Endometrium (tissue), 2 donors: ENCODE results near the gene DMTF1.
A peak's percentile ranks its signal among the peaks of the same experiment; 100 is the strongest.

Experiments used
- FAIRE-seq: peaks from 2 replicates; lab custom pipeline; 2012; peaks lifted over from hg19 to GRCh38; lab: Jason Lieb, UNC
- donor health status: control.
- donor health status: control.

DMTF1 gene

DNA sequence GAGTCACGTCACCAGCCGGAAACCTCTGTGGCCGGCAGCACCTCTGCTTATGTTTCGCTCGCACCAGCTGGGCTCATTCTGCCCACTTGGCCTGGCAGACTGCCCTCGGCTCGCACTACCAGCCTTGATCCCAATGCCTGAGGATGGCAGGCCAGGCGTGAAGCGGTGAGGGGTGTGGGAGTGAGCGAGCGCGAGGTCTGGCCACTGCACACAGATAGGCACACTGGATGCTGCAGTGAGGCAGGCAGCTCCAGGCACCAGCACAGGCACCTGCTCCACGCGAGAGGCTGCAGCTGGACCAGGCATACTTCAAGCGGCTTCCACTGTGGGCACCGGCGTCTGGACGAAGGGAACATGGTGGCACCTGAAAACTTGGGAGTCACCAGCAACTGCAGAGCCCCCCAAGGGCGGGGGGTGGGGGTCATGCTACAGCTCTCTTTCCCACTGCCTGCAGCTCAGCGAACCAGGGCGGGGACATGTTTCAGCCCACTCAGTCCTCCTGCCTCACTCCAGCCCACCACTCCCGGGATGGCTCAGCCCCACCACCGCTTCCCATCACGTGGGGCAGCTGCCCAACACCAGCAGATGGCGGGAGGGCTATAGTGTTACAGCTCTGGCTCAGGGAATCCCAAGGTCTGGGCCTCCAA lies 5.4 kb upstream of the DMTF1 start:
- no peak for FAIRE-seq

DNA sequence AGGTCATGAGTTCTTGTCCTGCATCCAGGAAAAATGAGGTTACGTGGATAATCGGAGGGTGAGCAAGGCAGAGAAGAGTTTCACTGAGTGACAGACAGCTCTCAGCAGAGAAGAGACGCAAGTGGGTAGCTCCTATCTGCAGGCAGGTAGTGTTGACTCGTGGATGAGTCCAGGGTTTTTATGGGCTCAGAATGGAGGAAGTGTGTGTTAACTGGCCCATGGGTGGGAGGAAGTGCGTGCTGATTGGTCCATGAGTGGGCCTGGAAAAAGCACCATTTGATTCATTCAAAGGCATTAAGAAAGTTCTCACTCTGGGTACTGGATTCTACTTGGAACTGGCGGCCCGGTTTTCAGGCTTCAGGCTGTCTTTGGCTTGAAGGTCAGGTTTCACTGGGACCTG lies 4.8 kb upstream of the DMTF1 start:
- FAIRE-seq: no peak

DNA sequence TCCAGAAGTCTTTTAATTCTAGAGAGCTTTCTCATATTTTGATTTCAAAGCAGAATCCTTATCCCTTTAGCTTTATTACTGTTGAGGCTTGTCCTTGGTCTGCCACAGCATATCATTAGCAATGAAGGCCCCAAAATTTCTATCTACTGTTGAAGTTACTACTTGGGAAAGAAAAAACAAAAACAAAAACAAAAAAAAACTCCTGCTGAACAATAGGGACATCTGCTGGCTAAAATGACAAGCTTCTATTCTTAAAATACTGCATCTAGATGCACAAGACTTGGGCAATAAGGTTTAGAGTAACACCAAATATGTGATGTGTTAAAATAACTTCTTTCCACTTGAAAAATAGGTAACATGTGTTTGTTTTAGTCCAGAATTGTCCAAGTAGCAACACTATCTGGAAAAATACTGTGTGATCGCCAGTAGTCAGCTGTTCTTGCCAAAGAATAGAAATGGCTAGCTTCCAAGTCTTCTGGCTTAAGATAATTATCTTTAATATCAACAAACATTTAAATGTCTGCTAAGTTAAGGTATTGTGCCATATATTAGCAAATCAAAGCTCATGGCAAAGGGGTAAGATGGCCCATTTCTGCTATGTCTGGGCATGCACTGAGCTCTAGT lies 3.8 kb upstream of the DMTF1 start:
- FAIRE-seq: peak; percentile 73

DNA sequence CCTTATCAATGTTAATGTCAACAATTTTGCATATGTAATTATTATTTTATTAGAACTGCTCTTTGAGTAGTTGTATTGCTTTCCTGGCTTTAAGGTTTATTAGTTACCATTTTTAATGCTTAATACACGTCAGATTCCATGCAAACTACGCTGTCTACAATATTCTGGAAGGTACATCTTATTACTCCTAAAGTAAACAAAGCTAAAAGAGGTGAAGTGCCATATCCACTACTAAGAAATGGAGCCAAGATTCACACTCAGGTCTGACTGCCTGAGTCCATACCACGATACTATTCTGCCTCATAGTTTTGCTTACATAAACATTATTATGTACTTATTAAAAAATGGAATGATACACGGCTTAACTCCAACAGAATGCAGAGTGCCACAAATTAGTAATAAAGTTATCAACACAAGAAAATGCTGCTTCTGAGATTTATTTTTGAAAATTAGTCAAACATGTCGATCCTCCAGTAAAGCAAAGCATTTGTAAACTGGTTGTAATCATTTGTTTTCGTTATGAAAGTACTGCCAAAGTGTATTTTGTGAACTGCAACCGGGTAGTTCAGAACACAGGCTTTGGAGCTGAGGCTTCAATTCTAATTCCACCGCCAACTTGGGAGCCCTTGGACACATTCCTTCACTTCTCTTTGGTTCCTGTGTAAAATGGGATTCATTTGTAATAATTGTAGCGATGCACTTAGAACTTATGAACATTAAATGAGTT lies 1.1 kb upstream of the DMTF1 start:
- no peak for FAIRE-seq

DNA sequence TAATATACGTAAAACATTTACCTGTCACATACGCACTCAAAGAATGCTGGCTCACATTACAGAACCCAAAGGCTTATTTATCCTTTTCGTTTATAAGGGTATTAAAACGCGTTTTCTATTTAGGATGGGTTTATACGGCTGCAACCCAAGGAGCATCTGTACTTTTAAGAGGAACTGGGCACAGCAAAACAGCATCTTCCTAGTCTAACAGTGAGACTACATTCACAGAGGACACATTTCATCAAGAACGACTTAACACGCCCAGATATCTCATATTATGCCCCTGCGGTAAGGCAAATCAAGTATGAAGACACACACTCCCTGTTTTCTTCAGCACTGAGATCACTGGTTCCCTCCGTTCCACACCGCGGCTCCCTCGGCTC lies 533 bp upstream of the DMTF1 start:
- no peak for FAIRE-seq

DNA sequence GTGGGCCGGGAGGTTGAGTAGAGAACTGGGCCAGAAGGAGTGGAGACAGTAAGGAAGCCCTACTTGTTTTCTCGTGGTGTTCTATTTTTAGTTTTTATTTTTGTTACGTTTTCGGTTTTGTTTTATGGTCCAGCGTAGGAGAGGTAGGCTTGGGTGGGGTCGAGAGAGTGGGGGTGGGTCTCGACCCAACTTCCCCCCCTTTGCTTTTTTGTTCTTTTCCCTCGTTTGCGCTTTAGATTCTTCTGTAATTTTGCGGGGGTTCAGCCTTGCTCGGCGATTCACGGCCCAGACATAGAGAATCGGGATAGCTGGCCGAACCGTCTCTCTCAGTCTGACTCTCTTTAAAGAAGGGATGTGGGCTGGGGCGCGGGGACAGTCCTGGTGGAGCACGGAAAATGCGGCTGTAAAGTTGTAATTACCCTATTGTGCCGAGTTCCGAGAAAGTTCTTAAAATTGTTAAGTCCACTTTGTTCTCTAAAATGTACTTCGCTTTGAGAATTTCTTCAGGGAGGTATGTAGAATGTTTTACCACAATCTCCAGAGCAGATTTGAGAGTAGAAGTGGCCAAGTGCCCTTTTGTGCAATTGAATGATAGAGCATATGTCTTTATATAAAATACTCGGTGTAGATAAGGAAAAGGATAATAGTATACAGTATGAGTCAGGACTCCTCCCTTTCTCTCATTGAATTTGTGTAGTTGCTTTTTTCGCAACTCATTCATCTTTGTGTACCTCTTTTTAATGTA lies 816 bp downstream of the DMTF1 start:
- FAIRE-seq: no peak

DNA sequence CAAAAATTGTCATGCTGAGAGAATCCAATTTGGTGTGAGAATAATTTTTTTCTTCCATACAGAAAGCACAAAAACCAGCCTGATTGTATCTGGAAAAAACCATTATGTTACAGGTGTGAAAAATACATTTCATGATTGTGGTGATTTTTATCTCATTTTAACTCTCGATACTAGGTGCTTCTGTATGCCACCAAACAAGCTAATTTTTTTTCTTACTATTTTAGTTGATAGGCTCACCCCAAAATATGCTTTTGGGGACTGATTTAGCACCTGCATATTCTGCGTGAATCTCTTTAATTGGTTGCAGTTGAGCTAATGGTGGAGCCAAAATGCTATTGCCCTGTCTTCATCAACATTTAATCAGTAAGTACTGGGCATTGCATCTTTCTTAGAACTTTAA lies 1.9 kb downstream of the DMTF1 start:
- FAIRE-seq: no peak

DNA sequence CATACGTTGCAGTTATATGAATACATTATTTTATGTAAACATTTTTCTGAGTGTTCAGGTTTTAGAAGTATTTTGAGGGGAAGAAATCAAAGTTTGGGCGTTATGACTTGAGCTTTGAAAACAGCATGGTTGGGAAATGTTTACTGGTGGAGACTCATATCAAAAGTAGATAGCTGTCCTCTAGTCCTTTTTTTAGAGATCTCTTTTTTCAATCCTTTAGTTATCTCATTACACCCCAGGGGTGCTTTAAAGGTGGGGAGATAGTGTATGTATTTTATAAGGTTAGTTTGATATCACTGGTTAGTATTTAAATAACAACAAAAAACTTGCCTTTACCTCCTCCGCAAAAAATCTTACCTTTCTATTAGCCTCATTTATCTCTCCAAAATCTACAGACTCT lies 2.3 kb downstream of the DMTF1 start:
- no peak for FAIRE-seq

DNA sequence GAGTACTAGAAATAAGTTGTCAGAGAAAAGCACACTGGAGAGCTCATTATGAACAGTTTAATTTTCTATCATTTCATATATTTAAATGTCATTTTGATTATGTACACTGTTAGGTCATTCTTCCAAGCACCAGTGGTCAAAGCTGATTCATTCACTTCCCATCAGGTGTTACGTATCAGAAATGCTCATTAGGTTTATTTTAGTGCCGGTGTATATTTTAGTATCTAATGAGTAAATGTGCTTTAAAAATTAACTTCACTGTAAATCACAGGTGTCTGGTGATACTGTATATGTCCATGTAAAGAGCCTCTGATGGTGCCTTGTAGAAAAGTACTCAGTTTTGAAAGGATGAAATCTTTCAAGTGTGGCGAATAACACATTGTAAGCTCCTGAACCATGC lies 3.5 kb downstream of the DMTF1 start:
- no peak for FAIRE-seq

DNA sequence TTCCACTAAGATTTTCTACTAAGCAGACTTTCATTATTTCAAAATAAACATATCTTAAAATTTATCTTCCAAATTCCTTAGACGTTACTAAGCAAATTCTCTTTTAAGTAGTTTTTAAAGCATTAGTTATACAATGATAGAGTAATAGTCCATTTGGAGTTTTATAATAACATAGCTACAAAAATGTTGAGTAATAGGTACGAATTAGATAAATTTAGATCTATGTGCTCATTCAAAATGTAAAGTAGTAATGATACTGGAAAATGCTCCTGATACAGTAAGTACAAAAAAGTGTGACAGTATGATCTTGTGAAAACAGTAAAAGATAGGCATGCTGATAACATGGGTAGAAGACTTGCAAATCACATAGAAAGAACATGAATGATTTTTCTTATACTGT lies 4.5 kb downstream of the DMTF1 start:
- FAIRE-seq: no peak

DNA sequence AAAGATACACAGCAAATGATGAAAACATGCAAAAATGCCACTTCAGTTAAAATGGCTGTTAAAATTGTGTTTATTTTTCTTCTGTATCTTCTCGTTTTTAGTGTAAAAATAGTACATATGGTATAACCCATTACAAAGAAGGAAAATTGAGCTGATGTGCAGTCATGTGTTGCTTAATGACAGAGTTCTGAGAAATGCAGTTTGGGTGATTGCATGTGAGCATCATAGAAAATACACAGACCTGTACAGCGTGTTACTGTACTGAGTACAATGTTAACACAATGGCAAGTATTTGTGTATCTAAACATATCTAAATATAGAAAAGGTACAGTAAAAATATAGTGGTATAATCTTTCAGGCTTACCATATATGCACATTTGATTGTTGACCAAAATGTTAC lies 7.3 kb downstream of the DMTF1 start:
- no peak for FAIRE-seq

DNA sequence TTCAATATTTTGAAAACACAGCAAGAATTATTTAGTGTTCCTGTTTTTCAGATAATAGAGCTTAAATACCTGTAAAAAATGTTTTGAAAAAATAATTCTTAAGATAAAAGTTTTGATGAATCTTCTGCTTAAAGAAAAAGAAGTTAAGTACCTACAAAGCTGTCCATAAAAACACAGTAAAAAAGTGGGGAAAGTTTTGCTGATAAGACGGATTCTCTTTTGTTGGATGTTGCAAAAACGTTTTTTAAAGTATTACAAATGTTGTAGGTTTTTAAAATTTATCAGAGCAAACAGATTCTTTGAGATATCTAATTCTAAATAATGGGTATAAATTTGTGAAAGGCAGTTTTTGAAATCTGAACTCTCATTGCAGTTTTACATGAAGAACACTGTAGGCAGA lies 12.2 kb downstream of the DMTF1 start:
- FAIRE-seq: no peak

DNA sequence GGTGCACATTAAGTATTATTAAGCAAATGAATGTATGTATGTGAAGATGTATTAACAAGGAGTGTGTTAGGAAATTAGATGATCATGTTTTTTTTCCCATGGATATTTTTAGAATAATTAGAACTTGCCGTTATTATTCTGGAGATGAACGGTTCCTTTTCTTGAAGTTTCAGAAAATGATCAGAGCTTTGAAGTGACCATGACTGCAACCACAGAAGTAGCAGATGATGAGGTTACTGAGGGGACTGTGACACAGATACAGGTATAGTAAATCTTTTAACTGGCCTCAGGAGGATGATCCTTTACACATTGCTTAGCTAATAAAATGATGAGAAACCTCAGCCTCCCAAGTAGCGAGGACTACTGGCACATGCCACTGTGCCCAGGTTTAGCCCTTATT lies 18.6 kb downstream of the DMTF1 start:
- no peak for FAIRE-seq

DNA sequence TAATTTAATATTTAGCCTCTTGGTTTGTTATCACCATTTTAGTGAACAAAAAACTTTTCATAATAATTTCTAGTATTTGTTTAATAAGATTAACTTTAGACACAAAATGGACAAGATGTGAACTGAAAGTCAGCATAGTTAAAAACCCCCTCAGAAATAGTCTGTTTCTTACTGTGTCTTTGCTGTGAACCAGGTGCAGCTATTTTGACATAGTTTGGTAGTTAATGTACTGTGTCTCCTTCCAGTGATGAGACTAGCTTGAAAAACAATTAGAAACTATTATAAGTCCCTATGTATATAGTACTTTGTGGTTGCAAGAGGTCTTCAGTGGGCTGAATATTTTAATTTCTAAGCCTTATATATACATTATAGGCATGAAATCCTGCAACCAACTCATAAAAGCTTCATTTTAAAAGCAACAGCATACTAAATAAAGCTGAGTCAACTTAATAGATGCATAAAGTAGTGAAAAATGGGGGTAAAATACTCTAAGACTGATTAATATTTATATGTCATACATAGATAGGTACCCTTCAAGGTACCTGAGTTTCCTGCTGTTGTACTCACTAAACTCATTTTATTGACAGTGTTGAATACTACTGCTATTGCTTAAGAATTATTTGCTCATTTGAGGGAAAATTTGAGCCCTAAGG lies 19.2 kb downstream of the DMTF1 start:
- no peak for FAIRE-seq

DNA sequence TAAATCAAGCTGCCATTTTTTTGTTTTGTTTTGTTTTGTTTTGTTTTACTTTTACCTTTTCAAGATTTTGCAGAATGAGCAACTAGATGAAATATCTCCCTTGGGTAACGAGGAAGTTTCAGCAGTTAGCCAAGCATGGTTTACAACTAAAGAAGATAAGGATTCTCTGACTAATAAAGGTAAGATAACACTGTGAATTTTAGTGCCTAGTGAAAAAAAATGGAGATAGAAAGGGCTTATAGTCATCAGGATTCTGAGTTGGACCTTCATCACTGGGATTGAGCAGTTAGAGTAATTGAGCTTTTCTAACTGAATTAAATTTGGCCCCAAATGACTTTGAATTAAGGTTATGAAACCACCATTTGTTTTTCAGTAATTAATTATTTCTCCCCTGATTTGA lies 21.2 kb downstream of the DMTF1 start:
- peak; percentile 8 for FAIRE-seq

DNA sequence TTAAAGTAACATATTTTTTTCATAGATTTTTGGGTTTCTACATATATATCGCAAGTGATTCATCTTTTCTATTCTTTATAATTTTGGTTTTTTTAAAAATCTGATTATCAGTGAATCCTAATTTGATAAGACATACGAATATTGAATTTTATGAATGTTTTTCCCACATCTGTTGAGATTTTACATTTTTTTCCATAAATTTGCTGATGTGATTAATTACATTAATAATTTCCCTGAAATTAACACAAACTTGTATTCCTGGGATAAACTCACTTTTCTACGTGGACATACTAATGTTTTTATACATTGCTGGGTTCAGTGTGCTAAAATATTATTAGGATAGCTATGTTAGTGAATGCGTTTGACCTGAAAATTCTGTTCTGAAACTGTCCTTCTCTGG lies 26.1 kb downstream of the DMTF1 start:
- FAIRE-seq: no peak

DNA sequence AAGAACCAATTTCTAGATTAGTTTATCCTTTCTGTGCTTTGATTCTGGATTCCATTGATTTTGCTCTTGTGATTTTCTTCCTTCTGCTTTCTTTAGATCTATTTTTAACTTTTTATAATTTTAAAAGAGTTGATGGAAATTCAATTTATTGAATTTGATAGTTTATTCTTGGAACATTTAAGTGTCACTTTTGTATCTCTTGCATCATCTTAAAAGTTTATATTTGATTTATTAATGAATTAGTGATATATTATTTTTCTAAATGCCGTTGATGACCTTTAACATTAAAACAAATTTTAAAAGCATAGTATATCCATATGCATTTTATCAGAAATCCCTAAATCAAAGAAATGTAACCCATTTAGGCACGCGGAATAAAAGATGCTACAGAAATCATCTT lies 26.9 kb downstream of the DMTF1 start:
- FAIRE-seq: peak; percentile 66

DNA sequence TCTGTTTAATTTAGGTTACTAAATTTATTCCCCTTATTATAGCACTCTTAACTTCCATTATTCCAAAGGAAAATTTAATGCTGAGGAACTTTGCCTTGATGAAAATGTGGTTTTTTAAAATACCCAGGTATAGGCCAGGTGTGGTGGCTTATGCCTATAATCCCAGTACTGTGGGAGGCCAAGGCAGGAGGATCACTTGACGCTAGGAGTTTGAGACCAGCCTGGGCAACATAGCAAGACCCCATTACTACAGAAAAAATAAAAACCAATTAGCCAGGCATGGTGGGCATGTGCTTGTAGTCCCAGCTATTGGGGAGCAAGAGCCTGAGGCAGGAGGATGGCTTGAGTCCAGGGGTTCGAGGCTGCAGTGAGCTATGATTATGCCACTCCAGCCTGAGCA lies 34.9 kb downstream of the DMTF1 start:
- FAIRE-seq: no peak

DNA sequence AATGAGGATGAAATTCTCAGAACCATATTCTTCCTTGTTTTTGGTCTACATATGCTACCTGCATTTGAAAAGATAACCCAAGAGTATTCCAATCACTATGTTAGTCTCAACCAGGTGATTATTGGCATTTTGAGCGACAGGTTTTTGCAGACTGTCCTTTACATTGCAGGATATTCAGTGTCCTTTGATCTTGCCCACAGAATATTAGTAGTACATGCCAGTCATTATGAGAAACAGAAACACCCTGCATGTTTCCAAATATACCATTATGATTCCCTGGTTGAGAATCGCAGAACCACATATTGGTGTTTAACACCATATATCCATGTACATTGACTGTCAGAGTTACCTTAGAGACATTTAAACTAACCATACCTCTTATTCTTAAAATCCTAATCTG lies 36.7 kb downstream of the DMTF1 start:
- no peak for FAIRE-seq

DNA sequence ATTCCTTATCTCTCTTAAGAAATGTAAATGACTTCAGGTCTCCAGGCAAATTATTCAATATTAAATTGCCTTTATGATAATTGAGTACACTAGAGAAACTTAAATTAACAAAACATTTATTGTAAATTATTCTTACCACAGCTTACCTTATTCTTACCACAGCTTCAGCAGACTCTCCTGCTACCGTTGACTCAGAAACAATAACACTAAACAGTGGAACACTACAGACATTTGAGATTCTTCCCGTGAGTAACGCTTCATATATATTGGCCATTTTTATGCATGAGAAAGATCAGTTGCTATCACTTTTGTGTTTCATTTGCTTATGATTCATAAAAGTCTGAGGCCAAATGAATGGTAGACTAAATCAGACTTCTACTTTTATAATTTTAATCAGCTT lies 38.5 kb downstream of the DMTF1 start:
- FAIRE-seq: no peak

DNA sequence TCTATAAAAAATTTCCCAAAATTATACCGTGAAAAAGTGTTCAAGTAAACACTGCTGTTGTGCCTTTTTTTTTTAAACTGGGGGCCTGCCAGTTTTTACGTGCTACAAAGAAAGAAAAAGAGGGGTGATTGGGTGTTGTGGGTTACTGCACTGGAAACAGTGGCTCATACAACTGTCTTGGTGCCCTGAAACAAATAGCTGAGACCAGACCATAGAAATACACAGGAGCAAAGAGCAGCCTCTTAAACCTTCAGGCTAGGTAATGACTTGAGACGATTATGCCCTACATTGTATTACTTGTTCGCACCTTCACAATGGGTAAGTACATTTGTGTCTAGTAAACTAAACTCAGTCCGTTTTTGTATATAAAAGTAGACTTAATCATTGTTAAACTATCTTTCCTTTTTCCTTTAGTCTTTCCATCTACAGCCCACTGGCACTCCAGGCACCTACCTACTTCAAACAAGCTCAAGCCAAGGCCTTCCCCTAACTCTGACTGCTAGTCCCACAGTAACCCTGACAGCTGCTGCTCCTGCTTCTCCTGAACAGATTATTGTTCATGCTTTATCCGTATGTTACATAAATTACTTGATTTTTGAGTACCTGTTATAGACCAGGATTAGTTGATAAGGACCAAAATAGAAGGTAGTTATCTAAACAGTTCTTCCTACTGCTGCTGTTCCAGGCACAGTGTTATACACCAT lies 40.7 kb downstream of the DMTF1 start:
- FAIRE-seq: no peak

DNA sequence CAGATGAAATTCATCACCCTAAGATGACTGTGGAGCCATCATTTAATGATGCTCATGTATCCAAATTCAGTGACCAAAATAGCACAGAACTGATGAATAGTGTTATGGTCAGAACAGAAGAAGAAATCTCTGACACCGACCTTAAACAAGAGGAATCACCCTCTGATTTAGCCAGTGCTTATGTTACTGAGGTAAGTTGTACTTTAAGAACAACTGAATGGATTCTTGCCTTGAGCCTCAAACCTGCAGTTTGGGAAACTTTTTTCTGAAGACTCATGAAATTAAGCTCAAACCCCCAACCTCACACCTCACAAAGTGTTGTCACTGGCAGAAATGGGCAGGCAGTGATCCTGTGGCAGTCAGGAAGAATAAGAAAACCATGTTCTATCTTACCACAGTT lies 41.7 kb downstream of the DMTF1 start:
- no peak for FAIRE-seq
